IPS-15b (cell line): ENCODE measurements around the gene PORCN.

Experiments used
- H3K27me3 ChIP-seq: one replicate; pipeline ENCODE4 v1.6.1; 2013; ENCODE audit warnings: low read length; ENCODE audit not compliant: control insufficient read depth, insufficient read depth
- H3K36me3 ChIP-seq: one replicate; pipeline ENCODE4 v1.6.1; 2013; ENCODE audit warnings: low read length; ENCODE audit not compliant: control insufficient read depth, insufficient read depth
- H3K4me1 ChIP-seq: one replicate; pipeline ENCODE4 v1.6.1; 2013; ENCODE audit warnings: mild to moderate bottlenecking, low read length; ENCODE audit not compliant: control insufficient read depth, insufficient read depth
- H3K4me3 ChIP-seq: one replicate; pipeline ENCODE4 v1.5.1; 2013; ENCODE audit warnings: low read depth, low read length
- H3K9ac ChIP-seq: one replicate; pipeline ENCODE4 v1.6.1; 2013; ENCODE audit warnings: low read depth, mild to moderate bottlenecking, low read length
- H3K9me3 ChIP-seq: one replicate; pipeline ENCODE4 v1.6.1; 2013; ENCODE audit warnings: mild to moderate bottlenecking, low read length; ENCODE audit not compliant: control insufficient read depth, insufficient read depth

PORCN gene

DNA sequence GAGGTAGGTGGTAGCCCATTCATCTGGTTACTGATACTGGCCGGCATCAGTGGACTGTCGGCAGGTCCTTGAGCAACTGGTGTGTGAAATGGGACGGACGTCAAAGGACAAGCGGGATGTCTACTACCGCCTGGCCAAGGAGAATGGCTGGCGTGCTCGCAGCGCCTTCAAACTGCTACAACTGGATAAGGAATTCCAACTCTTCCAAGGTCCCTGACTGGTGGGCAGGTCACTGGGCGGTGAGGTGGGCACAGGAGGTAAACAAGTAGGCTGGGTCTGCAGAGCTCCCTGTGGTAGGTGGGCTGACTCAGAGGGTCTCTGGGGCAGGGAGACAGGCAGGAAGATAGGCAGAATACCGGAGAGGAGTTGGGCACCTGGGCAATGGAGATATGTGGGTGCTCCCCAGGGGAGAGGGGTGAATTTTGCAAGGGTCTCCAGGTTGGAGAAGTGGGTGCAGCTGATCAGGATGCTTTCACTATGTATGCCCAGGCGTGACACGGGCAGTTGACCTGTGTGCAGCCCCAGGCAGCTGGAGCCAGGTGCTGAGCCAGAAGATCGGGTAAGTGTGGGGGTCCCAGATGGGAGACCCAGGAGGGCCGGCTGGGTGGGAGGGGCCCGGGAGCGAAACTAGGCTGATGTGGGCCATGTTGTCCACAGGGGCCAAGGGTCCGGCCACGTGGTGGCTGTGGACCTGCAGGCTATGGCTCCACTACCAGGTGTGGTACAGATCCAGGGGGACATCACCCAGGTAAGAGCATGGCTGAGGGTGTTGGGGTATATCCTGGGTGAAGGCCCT is 30.6 kb upstream of the PORCN start:
- H3K4me1 ChIP-seq: peaks cover 1% of the 10 kb centered on the region
- no peak overlapping the region for H3K4me3 ChIP-seq
- peaks cover 22% of the 10 kb centered on the region for H3K36me3 ChIP-seq
- H3K9me3 ChIP-seq: no peaks in the 10 kb centered on the region
- no peaks in the 10 kb centered on the region for H3K27me3 ChIP-seq
- no peak overlapping the region for H3K9ac ChIP-seq

DNA sequence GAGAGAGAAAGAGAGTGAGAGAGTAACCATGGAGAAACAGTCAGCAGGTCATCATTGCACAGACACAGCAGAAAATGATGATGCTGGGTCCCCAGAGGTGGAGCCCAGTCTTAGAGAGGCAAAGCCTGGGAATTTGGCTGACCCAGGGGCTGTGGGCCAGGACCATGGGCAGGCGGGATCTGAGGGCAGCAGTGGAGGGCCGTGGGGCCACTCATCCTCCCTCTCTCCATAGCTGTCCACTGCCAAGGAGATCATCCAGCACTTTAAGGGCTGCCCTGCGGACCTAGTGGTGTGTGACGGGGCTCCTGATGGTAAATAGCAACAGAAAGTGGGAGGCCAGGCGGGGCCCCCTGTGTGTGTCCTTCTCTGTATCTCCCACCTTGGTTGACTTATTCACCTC is 30.0 kb upstream of the PORCN start:
- Histone ChIP-seq H3K36me3 (peaks cover 22% of the 10 kb centered on the region), H3K4me1 (no peaks in the 10 kb centered on the region), H3K4me3 (no peak overlapping the region), H3K27me3 (no peaks in the 10 kb centered on the region), H3K9ac (no peak overlapping the region), H3K9me3 (no peaks in the 10 kb centered on the region)

DNA sequence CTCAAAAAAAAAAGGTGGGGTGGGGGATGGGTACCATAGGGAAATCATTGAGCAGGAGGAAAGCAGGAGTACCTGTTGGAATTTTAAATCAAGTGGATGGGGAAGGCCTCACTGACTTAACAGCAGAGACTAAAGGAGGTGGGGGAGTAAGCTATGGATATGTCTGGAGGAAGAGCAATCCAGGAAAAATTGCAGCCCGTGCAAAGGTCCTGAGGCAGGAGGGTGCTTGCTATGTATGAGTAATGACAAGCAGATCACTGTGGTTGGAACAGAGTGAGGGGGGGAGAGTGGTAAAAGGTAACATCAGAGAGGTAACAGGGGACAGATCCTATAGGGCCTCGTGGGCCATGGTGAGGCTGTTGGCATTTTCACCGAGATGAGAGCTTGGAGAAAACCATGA is 28.6 kb upstream of the PORCN start:
- Histone ChIP-seq H3K4me3 (no peak overlapping the region), H3K9me3 (no peaks in the 10 kb centered on the region), H3K36me3 (peaks cover 22% of the 10 kb centered on the region), H3K9ac (no peak overlapping the region), H3K4me1 (no peaks in the 10 kb centered on the region), H3K27me3 (no peaks in the 10 kb centered on the region)

DNA sequence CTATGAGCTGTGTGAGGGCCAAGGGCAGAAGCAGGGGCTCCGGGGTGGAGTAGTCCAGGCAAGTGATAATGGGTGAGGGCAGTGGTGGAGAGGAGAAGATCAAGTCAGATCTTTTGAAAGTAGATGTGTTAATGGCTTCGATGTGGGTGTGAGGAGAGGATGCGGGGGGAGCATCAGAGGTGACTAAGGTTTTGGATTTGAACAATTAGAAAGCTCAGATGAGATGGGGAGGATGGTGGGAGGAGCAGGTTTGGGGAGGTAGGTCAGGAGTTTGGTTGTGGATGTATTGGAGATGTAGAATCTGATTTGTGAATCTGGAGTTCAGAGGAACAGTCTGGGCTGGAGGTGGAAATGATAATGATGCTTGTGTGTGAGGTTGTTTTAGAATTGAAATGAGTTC is 28.2 kb upstream of the PORCN start:
- Histone ChIP-seq H3K4me1 (no peaks in the 10 kb centered on the region), H3K4me3 (no peak overlapping the region), H3K27me3 (no peaks in the 10 kb centered on the region), H3K36me3 (peaks cover 22% of the 10 kb centered on the region), H3K9ac (no peak overlapping the region), H3K9me3 (no peaks in the 10 kb centered on the region)

DNA sequence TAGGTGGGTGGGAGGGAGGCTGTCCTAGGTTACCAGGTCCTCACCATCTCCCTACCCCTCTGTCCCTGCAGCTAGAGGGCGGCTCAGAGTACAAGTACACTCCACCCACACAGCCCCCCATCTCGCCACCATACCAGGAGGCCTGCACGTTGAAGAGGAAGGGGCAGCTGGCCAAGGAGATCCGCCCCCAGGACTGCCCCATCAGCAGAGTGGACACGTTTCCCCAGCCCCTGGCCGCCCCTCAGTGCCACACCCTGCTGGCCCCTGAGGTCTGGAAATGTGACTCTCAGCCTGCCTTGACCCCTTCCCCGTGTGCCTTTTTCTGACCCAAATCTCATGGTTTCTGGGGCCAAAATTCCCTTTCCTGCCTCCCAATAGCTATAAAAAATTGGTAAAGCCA is 26.3 kb upstream of the PORCN start:
- no peaks in the 10 kb centered on the region for H3K27me3 ChIP-seq
- H3K4me3 ChIP-seq: no peak overlapping the region
- no peaks in the 10 kb centered on the region for H3K4me1 ChIP-seq
- H3K9ac ChIP-seq: no peak overlapping the region
- H3K36me3 ChIP-seq: peaks cover 22% of the 10 kb centered on the region
- peaks cover 4% of the 10 kb centered on the region for H3K9me3 ChIP-seq

DNA sequence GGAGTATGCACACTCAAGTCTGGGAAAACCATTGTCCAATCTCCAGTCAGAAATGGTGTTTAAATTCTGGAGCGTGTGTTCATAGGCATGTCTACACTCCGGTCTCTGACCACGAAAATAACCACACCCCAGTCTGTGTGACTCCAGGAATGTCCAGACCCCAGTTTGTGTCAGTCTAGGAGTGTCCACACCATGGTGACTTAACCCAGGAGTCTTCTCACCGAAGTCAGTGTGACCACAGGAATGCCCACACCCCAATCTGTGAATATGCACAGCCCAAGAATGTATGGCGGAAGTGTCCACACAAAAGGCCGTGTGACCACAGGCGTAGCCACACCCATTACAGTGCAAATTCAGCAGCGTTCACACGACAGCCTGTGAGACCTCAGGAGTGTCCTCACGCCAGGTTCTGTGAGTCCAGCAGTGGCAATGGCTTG is 21.4 kb upstream of the PORCN start:
- H3K4me3 ChIP-seq: no peak overlapping the region

DNA sequence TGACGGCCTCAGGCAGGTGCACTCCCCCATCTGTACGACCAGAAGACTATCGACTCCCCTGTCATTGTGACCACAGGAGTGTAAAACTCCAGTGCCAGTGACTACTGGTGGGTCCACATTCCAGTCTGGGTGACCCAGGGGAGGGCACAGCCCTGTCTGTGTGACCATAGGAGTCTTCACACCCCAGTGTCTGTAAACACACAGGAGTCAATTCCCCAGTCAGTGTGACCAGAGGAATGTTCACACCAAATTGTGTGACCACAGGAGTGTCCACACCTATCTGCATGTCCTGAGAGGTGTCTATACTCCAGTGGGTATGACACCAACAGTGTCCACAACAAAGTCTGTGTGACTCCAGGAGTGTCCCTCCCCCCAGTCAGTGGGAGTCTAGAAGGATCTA is 20.8 kb upstream of the PORCN start:
- Histone ChIP-seq H3K9ac (no peak overlapping the region), H3K4me1 (no peaks in the 10 kb centered on the region), H3K27me3 (no peaks in the 10 kb centered on the region), H3K9me3 (peaks cover 5% of the 10 kb centered on the region), H3K36me3 (peaks cover 2% of the 10 kb centered on the region), H3K4me3 (no peak overlapping the region)

More for the DNA sequence above, 21.4 kb upstream of the PORCN start:
- Histone ChIP-seq H3K9ac (no peak overlapping the region), H3K4me1 (no peaks in the 10 kb centered on the region), H3K27me3 (no peaks in the 10 kb centered on the region), H3K9me3 (peaks cover 5% of the 10 kb centered on the region), H3K36me3 (peaks cover 7% of the 10 kb centered on the region)

DNA sequence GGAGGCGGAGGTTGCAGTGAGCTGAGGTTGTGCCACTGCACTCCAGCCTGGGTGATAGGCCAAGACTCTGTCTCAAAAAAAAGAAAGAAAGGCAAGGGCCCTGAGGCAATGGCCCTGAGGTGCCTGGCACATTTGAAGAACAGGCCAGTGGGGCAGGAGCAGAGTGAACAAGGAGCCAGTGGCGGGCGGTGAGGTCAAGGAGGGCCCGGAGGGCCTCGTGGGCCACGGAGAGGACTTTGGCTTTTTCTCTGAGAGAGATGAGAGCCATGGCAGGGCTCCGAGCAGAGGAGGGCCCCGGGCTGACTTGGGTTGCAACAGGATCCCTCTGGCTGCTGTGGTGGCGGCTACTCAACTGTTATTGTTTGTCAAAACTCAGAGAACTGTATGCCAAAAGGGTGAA is 19.5 kb upstream of the PORCN start:
- H3K4me3 ChIP-seq: no peak overlapping the region
- H3K4me1 ChIP-seq: no peaks in the 10 kb centered on the region
- no peaks in the 10 kb centered on the region for H3K36me3 ChIP-seq
- no peak overlapping the region for H3K9ac ChIP-seq
- no peaks in the 10 kb centered on the region for H3K27me3 ChIP-seq
- H3K9me3 ChIP-seq: peaks cover 5% of the 10 kb centered on the region

DNA sequence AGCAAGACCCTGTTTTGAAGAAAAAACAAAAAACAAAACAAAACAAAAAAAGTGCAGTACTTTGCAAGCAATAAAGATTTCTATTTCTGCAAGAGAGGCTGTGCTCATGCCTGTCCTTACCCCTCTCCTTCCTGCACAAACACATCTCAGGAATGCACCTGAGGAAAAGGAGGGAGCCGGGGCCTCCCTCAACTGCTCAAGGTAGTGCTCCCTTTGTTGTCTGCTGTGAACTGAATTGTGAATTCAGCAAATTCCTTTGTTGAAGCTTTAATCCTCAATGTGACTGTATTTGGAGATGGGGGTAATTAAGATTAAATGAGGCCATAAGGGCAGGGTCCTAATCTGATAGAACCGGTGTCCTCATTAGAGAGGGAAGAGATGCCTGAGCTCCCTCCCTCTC is 18.9 kb upstream of the PORCN start:
- H3K4me1 ChIP-seq: no peaks in the 10 kb centered on the region
- no peaks in the 10 kb centered on the region for H3K36me3 ChIP-seq
- H3K4me3 ChIP-seq: no peak overlapping the region
- H3K27me3 ChIP-seq: no peaks in the 10 kb centered on the region
- peaks cover 5% of the 10 kb centered on the region for H3K9me3 ChIP-seq
- H3K9ac ChIP-seq: no peak overlapping the region

DNA sequence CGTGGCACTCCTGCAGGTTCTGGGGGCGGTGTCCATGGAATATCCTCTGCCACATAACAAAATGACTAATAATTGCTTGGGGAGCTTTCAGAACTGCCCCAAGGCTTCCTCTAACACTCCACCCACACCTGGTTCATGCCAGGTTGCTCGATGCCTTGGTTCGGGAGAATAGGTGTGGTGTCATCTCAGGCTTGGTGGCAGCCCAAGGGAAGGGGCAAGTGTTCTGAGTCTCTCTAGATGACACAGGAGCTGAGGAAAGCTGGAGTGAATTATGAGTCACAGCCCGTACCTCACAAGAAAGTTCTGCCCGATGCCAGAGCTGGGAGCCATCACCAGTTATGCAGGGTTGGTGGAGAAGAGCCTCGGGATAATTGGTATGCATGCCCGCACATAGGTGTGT is 18.1 kb upstream of the PORCN start:
- no peaks in the 10 kb centered on the region for H3K27me3 ChIP-seq
- no peaks in the 10 kb centered on the region for H3K4me1 ChIP-seq
- no peak overlapping the region for H3K9ac ChIP-seq
- H3K9me3 ChIP-seq: peaks cover 5% of the 10 kb centered on the region
- H3K36me3 ChIP-seq: no peaks in the 10 kb centered on the region
- no peak overlapping the region for H3K4me3 ChIP-seq

DNA sequence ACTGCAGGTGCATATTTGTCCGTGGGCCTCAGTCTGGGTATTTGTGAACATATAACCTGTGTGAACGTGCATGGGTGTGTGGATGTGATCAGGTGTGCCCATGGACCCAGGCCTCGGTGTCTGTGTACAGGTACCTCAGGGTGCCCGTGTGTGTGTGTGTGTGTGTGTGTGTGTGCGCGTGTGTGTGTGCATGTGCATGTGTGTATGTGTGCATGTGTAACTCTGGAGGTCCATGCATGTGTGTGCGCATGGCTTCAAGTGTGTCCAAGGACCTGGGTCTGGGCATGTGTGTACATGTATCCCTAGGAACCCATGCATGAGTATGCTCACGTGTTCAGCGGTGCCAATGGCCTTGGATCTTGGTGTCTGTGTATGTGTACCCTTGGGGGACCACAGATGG is 17.0 kb upstream of the PORCN start:
- no peaks in the 10 kb centered on the region for H3K27me3 ChIP-seq
- H3K4me3 ChIP-seq: no peak overlapping the region
- H3K36me3 ChIP-seq: no peaks in the 10 kb centered on the region
- H3K9ac ChIP-seq: no peak overlapping the region
- no peaks in the 10 kb centered on the region for H3K4me1 ChIP-seq
- peaks cover 5% of the 10 kb centered on the region for H3K9me3 ChIP-seq

DNA sequence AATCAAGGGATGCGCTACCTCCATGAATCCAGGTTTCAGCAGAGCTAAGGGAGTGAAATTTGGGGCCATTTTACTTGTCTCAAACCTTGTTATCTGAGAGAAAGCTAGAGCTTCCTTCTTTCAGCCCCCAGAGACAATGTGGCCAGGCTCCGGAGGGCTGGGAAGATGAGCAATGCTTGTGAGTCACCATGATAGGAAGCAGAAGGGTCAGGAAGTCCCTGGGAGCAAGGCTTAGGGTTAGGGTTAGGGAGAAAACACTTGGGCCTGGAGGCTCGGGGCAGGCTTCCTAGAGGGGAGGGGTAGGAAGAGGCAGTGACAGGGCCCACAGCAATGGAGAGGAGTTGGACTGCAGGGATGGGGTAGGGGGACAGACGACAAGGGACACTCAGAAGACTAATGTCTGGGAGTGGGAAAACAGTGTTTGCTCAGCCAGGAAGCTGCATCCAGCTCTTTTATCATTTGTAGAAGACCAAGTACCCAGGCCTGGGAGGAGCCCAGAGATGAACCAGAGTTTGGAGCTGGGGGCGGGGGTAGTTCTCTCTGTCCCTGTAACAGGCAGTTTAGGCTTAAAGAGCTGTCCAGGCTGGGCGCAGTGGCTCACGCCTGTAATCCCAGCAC is 16.4 kb upstream of the PORCN start:
- no peak overlapping the region for H3K9ac ChIP-seq
- no peaks in the 10 kb centered on the region for H3K27me3 ChIP-seq
- no peak overlapping the region for H3K4me3 ChIP-seq
- H3K9me3 ChIP-seq: peaks cover 2% of the 10 kb centered on the region
- no peaks in the 10 kb centered on the region for H3K4me1 ChIP-seq
- no peaks in the 10 kb centered on the region for H3K36me3 ChIP-seq
